ENCODE results near the gene TSSC4. TPM values are rescaled to one million over a fixed set of nuclear protein-coding genes. Genes with fewer than 3 reads are reported as not detected.

TSSC4 gene
- total RNA-seq, 1 experiment from 2014 or later, result 51.6 TPM

- no peak for DNase-seq (ENCODE audit: low read depth)
These were observed 47.6 kb downstream of the TSSC4 start for GRCh38 chr11:2447951-2448650.

GRCh38 chr11:2448661-2449547 lies 48.4 kb downstream of the TSSC4 start:
- DNase-seq (ENCODE audit: low read depth), result no peak

- DNase-seq (ENCODE audit: low read depth), result no peak
These were observed 49.2 kb downstream of the TSSC4 start for GRCh38 chr11:2449548-2450320.

GRCh38 chr11:2450321-2451041 lies 49.9 kb downstream of the TSSC4 start:
- DNase-seq (ENCODE audit: low read depth), result no peak

GRCh38 chr11:2451336-2451735 lies 50.8 kb downstream of the TSSC4 start:
- no peak for DNase-seq (ENCODE audit: low read depth)

GRCh38 chr11:2451916-2452315 lies 51.4 kb downstream of the TSSC4 start:
- DNase-seq (ENCODE audit: low read depth), result no peak

GRCh38 chr11:2452321-2453012 lies 51.9 kb downstream of the TSSC4 start:
- no peak for DNase-seq (ENCODE audit: low read depth)

GRCh38 chr11:2453436-2453835 lies 52.9 kb downstream of the TSSC4 start:
- no peak for DNase-seq (ENCODE audit: low read depth)

Other genes with a start within 250 kb of the TSSC4 start
- gene INS, start 239.5 kb upstream of the TSSC4 start, total RNA-seq (2014; rRNA removed), result not detected in 2 replicates
- not detected in 2 replicates for gene TH, start 228.9 kb upstream of the TSSC4 start, total RNA-seq (2014; rRNA removed)
- not detected in 2 replicates for gene ASCL2, start 130.2 kb upstream of the TSSC4 start, total RNA-seq (2014; rRNA removed)
- gene C11orf21, start 98.8 kb upstream of the TSSC4 start, total RNA-seq (2014; rRNA removed), result not detected in 2 replicates
- not detected in 2 replicates for gene TSPAN32, start 98.7 kb upstream of the TSSC4 start, total RNA-seq (2014; rRNA removed)
- 265 and 305 TPM in 2 replicates for gene CD81, start 23.4 kb upstream of the TSSC4 start, total RNA-seq (2014; rRNA removed)
- gene TRPM5, start 43.8 kb downstream of the TSSC4 start, total RNA-seq (2014; rRNA removed), result not detected in 2 replicates
- gene KCNQ1, start 44.3 kb downstream of the TSSC4 start, total RNA-seq (2014; rRNA removed), result not detected in 2 replicates

Data from LHCN-M2 (cell line).